Activated CD4-positive, alpha-beta T cell treated with anti-CD3 and anti-CD28 coated beads, Interleukin-10, Interleukin-2, amounts not matched to agents 100 ng/mL and 50 ng/mL, durations not matched to agents 16 hours and 8 hours (primary cell): Measurements from ENCODE around the gene ERC1.

Experiments
- DNase-seq: peaks from one replicate; pipeline ENCODE4 v3.0.0-alpha.2; 2020

The ERC1 gene

GRCh38 chr12:990661-991349 lies at the start of gene ERC1:
TSS of gene ERC1 (plus strand) at chr12:991223. CDS start at chr12:1027904, 36,681 bp downstream.
- DNase-seq = peak; percentile 89

- DNase-seq = no peak
Measured at GRCh38 chr12:943051-943450, 48.0 kb upstream of the ERC1 start.

GRCh38 chr12:944211-944610 lies 46.8 kb upstream of the ERC1 start:
- no peak for DNase-seq

GRCh38 chr12:946212-946611 lies 44.8 kb upstream of the ERC1 start:
- no peak for DNase-seq

- DNase-seq = peak; percentile 66
Measured at GRCh38 chr12:946631-947030, 44.4 kb upstream of the ERC1 start.

GRCh38 chr12:948238-948637 lies 42.8 kb upstream of the ERC1 start:
- DNase-seq = no peak

- peak; percentile 98 for DNase-seq
Measured at GRCh38 chr12:949453-950191, 41.4 kb upstream of the ERC1 start, which contains the start of gene RAD52. TSS of gene RAD52 (minus strand) at chr12:949694. CDS start at chr12:933058, 16,636 bp downstream.

- DNase-seq = no peak
Measured at GRCh38 chr12:951176-951575, 39.8 kb upstream of the ERC1 start.

GRCh38 chr12:953776-954175 lies 37.2 kb upstream of the ERC1 start:
- DNase-seq = peak; percentile 39

GRCh38 chr12:954741-955140 lies 36.3 kb upstream of the ERC1 start:
- DNase-seq = no peak

- no peak for DNase-seq
Measured at GRCh38 chr12:955939-956338, 35.1 kb upstream of the ERC1 start.

GRCh38 chr12:958588-959123 lies 32.4 kb upstream of the ERC1 start:
- DNase-seq = no peak

GRCh38 chr12:966724-967123 lies 24.3 kb upstream of the ERC1 start:
- no peak for DNase-seq

GRCh38 chr12:967641-968040 lies 23.4 kb upstream of the ERC1 start:
- DNase-seq = no peak

- DNase-seq = no peak
Measured at GRCh38 chr12:968545-968944, 22.5 kb upstream of the ERC1 start.

- no peak for DNase-seq
Measured at GRCh38 chr12:969821-970220, 21.2 kb upstream of the ERC1 start.

- DNase-seq = no peak
Measured at GRCh38 chr12:971991-972390, 19.0 kb upstream of the ERC1 start.

GRCh38 chr12:974271-974862 lies 16.7 kb upstream of the ERC1 start:
- DNase-seq = no peak

- no peak for DNase-seq
Measured at GRCh38 chr12:976644-977043, 14.4 kb upstream of the ERC1 start.

GRCh38 chr12:977156-977555 lies 13.9 kb upstream of the ERC1 start:
- no peak for DNase-seq

GRCh38 chr12:979349-979748 lies 11.7 kb upstream of the ERC1 start:
- DNase-seq = no peak

- DNase-seq = peak; percentile 59
Measured at GRCh38 chr12:981176-981828, 9.7 kb upstream of the ERC1 start.

GRCh38 chr12:981961-982360 lies 9.1 kb upstream of the ERC1 start:
- DNase-seq = no peak
